Measurements from ENCODE around the gene IGF2R.

DNA sequence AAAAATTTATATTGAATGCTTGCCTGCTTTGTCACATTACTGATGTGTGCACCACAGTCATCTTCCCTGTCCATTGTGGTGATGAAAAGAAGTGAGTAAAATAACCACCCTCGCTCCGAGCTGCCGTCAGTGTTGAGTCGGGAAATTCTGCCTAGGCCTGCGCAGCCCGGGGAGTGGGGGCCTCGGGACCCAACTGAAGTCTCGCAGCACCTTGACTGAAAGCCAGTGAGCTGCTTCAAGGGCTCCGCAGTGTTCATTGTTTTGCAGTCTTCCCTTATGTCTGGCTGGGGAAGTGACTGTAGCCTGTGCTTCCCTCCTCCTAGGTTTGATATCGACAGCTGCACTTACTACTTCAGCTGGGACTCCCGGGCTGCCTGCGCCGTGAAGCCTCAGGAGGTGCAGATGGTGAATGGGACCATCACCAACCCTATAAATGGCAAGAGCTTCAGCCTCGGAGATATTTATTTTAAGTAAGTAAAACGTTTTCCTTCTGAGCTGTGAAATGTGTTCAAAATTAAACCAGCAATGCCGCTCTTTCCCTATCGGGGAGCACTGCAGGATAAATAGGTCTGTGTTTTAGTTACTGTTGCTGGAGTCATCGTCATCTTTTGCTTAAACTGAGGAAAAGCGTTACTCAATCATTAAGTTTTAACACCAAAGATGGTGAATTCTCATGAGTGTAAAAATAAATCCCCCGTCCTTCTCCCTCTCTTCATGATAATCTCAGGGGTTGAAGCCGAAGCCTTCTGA is 120.1 kb downstream of the IGF2R start:
- TF ChIP-seq, protein P1, sequence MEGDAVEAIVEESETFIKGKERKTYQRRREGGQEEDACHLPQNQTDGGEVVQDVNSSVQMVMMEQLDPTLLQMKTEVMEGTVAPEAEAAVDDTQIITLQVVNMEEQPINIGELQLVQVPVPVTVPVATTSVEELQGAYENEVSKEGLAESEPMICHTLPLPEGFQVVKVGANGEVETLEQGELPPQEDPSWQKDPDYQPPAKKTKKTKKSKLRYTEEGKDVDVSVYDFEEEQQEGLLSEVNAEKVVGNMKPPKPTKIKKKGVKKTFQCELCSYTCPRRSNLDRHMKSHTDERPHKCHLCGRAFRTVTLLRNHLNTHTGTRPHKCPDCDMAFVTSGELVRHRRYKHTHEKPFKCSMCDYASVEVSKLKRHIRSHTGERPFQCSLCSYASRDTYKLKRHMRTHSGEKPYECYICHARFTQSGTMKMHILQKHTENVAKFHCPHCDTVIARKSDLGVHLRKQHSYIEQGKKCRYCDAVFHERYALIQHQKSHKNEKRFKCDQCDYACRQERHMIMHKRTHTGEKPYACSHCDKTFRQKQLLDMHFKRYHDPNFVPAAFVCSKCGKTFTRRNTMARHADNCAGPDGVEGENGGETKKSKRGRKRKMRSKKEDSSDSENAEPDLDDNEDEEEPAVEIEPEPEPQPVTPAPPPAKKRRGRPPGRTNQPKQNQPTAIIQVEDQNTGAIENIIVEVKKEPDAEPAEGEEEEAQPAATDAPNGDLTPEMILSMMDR (IDR thresholded peaks at IDR 0.05): no peak
- no peak for TF ChIP-seq EZH2 (IDR thresholded peaks at IDR 0.05; ENCODE audit: borderline replicate concordance, insufficient read depth, low read depth, low read length, poor library complexity, severe bottlenecking)
